Right lobe of liver (tissue), 4 donors: ENCODE results near the gene NCOA3.

Source experiments
- POLR2A ChIP-seq: fragments of 450-650 bp; IDR thresholded peaks from one replicate; pipeline ENCODE4 v1.6.1; 2017; ENCODE audit warnings: antibody characterized with exemption, mild to moderate bottlenecking
- TF ChIP-seq, protein P1 (sequence below), 4 donors: fragments of 200-600 bp in 3 of 4; fragments of 450-650 bp in 1 of 4; IDR thresholded peaks; one replicate each; pipeline versions ENCODE4 v1.5.1 to v1.8.0; 2016 to 2022; ENCODE audit warnings: antibody characterized with exemption in 4 of 4, mild to moderate bottlenecking in 2 of 4
- donor health status: DM: no; HTN: no; CAD: no.
- donor health status: DM: no; HTN: no; CAD: no.
- donor health status: DM: no; HTN: yes; CAD: no.

DNA sequence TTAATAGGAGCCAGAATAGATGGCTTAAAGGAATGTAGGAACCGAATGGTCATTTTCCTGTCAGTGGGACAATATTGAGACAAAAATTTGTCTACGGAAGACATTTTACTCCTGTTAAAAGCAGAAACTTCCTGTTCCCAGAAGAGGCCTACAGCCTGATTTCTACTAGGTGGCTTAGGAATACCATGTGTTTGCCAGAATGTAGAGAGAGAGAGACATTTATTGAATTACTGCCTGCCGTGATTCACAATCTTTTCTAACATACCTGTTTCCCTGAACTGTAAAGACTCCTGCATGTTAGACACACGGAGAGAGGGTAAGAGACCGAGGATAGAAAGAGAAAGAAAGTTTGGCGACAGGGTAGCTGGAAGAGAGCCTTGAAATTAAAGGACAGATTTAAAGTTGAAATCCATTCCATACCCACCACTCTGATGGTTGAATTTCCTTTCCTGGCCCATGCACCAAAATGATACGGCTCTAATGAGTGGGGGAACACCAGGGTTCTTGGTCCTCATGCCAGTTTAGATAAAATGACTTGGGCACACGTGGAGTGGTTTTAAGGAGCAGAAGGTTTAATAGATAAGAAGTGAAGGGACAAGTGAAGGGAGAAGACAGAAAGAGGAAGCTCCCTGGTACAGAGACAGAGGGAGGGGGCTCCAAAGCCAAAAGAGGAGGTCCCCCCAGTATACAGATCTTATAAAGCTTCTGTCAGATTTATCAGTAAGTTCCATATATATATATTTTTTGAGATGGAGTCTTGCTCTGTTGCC is 22.5 kb downstream of the NCOA3 start:
- TF ChIP-seq, protein P1, sequence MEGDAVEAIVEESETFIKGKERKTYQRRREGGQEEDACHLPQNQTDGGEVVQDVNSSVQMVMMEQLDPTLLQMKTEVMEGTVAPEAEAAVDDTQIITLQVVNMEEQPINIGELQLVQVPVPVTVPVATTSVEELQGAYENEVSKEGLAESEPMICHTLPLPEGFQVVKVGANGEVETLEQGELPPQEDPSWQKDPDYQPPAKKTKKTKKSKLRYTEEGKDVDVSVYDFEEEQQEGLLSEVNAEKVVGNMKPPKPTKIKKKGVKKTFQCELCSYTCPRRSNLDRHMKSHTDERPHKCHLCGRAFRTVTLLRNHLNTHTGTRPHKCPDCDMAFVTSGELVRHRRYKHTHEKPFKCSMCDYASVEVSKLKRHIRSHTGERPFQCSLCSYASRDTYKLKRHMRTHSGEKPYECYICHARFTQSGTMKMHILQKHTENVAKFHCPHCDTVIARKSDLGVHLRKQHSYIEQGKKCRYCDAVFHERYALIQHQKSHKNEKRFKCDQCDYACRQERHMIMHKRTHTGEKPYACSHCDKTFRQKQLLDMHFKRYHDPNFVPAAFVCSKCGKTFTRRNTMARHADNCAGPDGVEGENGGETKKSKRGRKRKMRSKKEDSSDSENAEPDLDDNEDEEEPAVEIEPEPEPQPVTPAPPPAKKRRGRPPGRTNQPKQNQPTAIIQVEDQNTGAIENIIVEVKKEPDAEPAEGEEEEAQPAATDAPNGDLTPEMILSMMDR (IDR thresholded peaks at IDR 0.05) = no peak
- no peak for TF ChIP-seq POLR2A
